Endodermal cell (in vitro differentiated cells): Measurements from ENCODE around the gene NKAIN1. TPM values are rescaled to one million over a fixed set of nuclear protein-coding genes. Genes with fewer than 3 reads are reported as not detected.

Experiments used
- DNase-seq: peaks from one replicate; pipeline ENCODE4 v3.0.0-alpha.2; 2017
- H3K27ac ChIP-seq: 2 replicates; pipeline ENCODE4 v1.5.1; 2013; ENCODE audit warnings: mild to moderate bottlenecking, low read depth, low read length, moderate library complexity
- H3K27me3 ChIP-seq: 2 replicates; pipeline ENCODE4 v1.6.1; 2013; ENCODE audit warnings: mild to moderate bottlenecking, low read length, moderate library complexity; ENCODE audit not compliant: insufficient read depth, control insufficient read depth, poor library complexity, severe bottlenecking
- H3K36me3 ChIP-seq: 2 replicates; pipeline ENCODE4 v1.7.0; 2013; ENCODE audit warnings: mild to moderate bottlenecking, low read length, moderate library complexity; ENCODE audit not compliant: control insufficient read depth, insufficient read depth
- H3K4me1 ChIP-seq: one replicate; pipeline ENCODE4 v1.7.0; 2013; ENCODE audit warnings: low read length; ENCODE audit not compliant: control insufficient read depth, insufficient read depth
- H3K4me3 ChIP-seq: 2 replicates; pipeline ENCODE4 v1.5.1; 2013; ENCODE audit warnings: mild to moderate bottlenecking, low read length, moderate library complexity
- H3K9ac ChIP-seq: 2 replicates; pipeline ENCODE4 v1.6.1; 2013; ENCODE audit warnings: mild to moderate bottlenecking, low read length, moderate library complexity; ENCODE audit not compliant: poor library complexity, severe bottlenecking; ENCODE audit errors: extremely low read depth
- H3K9me3 ChIP-seq: 2 replicates; pipeline ENCODE4 v1.6.1; 2013; ENCODE audit warnings: mild to moderate bottlenecking, low read length, moderate library complexity; ENCODE audit not compliant: control insufficient read depth
- H3K27ac Mint-ChIP-seq: 2 replicates; pipeline ENCODE4 v1.8.0; 2020; ENCODE audit warnings: mixed read lengths
- H3K27me3 Mint-ChIP-seq: 2 replicates; pipeline ENCODE4 v1.8.0; 2021; ENCODE audit warnings: mild to moderate bottlenecking, mixed read lengths; ENCODE audit not compliant: insufficient read depth
- H3K36me3 Mint-ChIP-seq: 2 replicates; pipeline ENCODE4 v1.8.0; 2020; ENCODE audit warnings: low read depth, mixed read lengths
- H3K4me1 Mint-ChIP-seq: 2 replicates; pipeline ENCODE4 v1.8.0; 2020; ENCODE audit warnings: mixed read lengths
- H3K4me3 Mint-ChIP-seq: 2 replicates; pipeline ENCODE4 v1.8.0; 2020; ENCODE audit warnings: mild to moderate bottlenecking, moderate library complexity, mixed read lengths
- H3K9me3 Mint-ChIP-seq: 2 replicates; pipeline ENCODE4 v1.8.0; 2020; ENCODE audit warnings: mild to moderate bottlenecking, mixed read lengths
- CTCF ChIP-seq: fragments of 200-600 bp; sonication (generic); conservative IDR thresholded peaks from 2 replicates; pipeline ENCODE4 v1.5.0; 2021; ENCODE audit warnings: antibody characterized with exemption, mild to moderate bottlenecking
- WGBS, 2 experiments: methylation state at CpG; one replicate each; pipeline versions ENCODE4 v1.1.5 to v1.1.7; 2013; ENCODE audit warnings: missing lambda C conversion rate in 2 of 2, mixed read lengths in 1 of 2; ENCODE audit not compliant: insufficient coverage in 1 of 2, insufficient read length in 1 of 2; 5-methylcytosine and 5-hydroxymethylcytosine counted together
- total RNA-seq, 2 donors: library from RNA; stranded (reverse); fragmentation: NEBNext Ultra II Directional in 1 of 2; extraction: Animal tissue kit (Norgen Biotek cat#: 25700) in 1 of 2; gene quantifications; 2 replicates in 1 of 2; 3 replicates in 1 of 2; pipeline ENCODE4 v1.2.1, GENCODE V29; 2021

Gene NKAIN1
- total RNA-seq, 2 donors from 2014 or later: 7.0 to 13.2 TPM

- Mint-ChIP-seq H3K27ac (no peak overlapping the region), H3K9me3 (peaks cover 12% of the 10 kb centered on the region), H3K27me3 (no peaks in the 10 kb centered on the region), H3K4me3 (no peak overlapping the region), H3K36me3 (no peaks in the 10 kb centered on the region), H3K4me1 (no peaks in the 10 kb centered on the region)
- H3K9me3 ChIP-seq: no peaks in the 10 kb centered on the region
- H3K27ac ChIP-seq: no peak overlapping the region
- WGBS, 2 experiments: 71 to 81% methylated on average over 1 to 2 of the region's 2 CpGs
- DNase-seq: no peak
- no peaks in the 10 kb centered on the region for H3K27me3 ChIP-seq
- no peak for TF ChIP-seq CTCF
- H3K9ac ChIP-seq: no peak overlapping the region
- no peaks in the 10 kb centered on the region for H3K4me1 ChIP-seq
- no peak overlapping the region for H3K4me3 ChIP-seq
- H3K36me3 ChIP-seq: no peaks in the 10 kb centered on the region
These were observed 103.6 kb downstream of the NKAIN1 start for GRCh38 chr1:31135973-31136600.

- Mint-ChIP-seq H3K27me3 (no peaks in the 10 kb centered on the region), H3K9me3 (peaks cover 12% of the 10 kb centered on the region), H3K27ac (no peak overlapping the region), H3K36me3 (no peaks in the 10 kb centered on the region), H3K4me1 (no peaks in the 10 kb centered on the region), H3K4me3 (no peak overlapping the region)
- Histone ChIP-seq H3K4me1 (no peaks in the 10 kb centered on the region), H3K4me3 (no peak overlapping the region), H3K36me3 (no peaks in the 10 kb centered on the region), H3K27ac (no peak overlapping the region), H3K9me3 (no peaks in the 10 kb centered on the region), H3K27me3 (no peaks in the 10 kb centered on the region), H3K9ac (no peak overlapping the region)
- WGBS, 2 experiments: 88 to 92% methylated on average over 7 of the region's 7 CpGs
- no peak for DNase-seq
- TF ChIP-seq CTCF: no peak
These were observed 106.3 kb downstream of the NKAIN1 start for GRCh38 chr1:31133368-31133767.

Other genes starting within 250 kb of the NKAIN1 start
- gene PUM1, start 174.2 kb downstream of the NKAIN1 start, total RNA-seq: 100 to 1,000 TPM; 207 to 210 TPM
- gene SNRNP40, start 56.9 kb upstream of the NKAIN1 start, total RNA-seq: 100 to 1,000 TPM in 1 of 2 donors, 10 to 100 TPM in 1; 98.6 to 141 TPM
- gene ZCCHC17, start 57.1 kb upstream of the NKAIN1 start, total RNA-seq: 10 to 100 TPM; 47.6 to 53.8 TPM
- 1 to 10 TPM; 3.0 to 3.4 TPM for gene FABP3, start 133.2 kb upstream of the NKAIN1 start, total RNA-seq
- gene SERINC2, start 173.3 kb upstream of the NKAIN1 start, total RNA-seq: 10 to 100 TPM; 25.9 to 35.1 TPM